ENCODE measurements around the gene ABL1.
"Not testable (repeated sequence)": the region's sequence is repeated elsewhere in the genome, so short reads cannot be mapped to it uniquely, and the experiment has no call there.

The ABL1 gene

GRCh38 chr9:130834371-130835336 lies at the start of gene ABL1:
ABL1 (plus strand) TSS chr9:130835254; CDS start chr9:130835447, 193 bp downstream.
- peak in 1 of 2 experiments; percentile 74 for DNase-seq

DNA sequence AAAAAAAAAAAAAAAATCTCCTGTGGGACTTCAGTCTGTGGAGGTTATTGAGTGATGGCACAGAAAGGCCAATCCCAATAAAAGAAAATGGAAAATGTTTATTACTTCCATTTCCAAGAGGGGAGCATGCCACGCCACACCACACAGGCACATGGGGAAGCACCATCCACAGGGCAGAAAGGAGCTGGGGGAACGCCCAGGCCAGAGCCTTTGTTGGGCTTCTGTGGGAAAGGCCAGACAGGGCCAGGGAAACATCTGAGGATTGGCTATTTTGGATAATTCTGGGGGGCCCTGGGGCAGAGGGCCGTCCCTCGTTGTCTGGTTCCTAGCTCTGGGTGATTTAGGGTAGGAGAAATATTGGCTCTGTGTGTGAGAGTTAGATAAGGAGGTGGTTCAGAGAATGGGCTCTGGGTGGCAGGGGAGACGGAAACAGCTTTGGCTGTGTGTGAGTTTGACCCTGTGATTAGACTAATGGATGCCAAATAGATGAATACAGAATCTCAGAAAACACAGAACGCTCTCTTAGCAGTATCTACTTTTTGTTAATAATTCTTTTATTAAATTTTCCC lies 49.0 kb upstream of the ABL1 start:
- no peak for DNase-seq

- no peak for DNase-seq
Observed at GRCh38 chr9:130786526-130786925, 48.5 kb upstream of the ABL1 start.

DNA sequence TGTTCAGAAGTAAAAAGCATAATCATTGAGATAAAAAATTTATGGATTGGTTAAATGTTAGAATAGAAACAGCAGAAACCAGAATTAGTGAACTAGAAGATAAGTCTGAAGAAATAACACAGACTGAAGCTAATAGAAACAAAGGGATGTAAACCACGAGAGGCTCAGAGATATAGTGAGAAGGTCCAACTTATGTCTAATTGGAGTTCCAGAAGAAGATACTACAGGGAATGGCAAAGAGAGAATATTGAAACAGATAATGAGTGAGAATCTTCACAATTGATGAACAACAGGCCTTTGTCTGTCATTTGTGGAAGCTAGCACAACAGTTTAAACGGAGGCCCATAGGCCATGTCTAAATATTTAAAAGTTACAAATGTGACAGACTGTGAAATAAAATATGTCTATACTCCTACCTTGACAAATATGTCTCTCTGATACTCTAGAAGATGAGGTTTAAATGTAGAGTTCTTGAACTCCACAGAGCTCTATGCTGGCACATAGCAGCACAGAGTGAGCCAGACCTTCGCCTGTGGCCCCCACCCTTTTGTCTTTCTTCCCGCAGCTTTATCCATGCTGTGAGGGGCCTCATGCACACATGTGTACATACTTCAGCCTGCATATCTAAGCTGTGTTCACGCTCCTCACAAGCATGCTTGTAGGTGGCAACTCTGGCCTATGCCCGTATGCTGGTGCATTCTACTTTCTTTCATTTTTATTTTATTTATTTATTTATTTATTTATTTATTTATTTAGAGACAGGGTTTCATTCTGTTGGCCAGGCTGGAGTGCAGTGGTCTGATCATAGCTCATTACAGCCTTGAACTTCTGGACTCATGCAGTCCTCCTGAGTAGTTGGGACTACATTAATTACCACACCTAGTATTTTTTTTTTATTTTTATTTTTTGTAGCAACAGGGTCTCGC lies 45.0 kb upstream of the ABL1 start:
- no peak for DNase-seq

DNA sequence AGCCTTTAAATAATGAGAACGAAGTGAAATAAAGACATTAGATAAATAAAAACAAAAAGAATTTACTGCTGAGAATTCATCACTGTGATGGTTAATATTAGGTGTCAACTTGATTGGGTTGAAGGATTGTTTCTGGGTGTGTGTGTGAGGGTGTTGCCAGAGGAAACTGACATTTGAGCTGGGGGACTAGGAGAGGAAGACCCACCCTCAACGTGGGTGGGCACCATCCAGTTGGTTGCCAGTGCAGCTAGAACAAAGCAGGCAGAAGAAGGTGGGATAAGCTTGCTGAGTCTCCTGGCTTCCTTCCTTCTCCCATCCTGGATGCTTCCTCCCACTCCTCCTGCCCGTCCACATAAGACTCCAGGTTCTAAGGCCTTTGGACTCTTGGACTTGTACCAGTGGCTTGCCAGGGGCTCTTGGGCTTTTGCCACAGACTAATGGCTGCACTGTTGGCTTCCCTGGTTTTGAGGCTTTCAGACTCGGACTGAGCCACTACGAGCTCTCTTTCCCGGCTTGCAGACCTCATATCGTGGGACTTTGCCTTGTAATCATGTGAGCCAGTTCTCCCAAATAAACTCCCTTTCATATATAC lies 43.7 kb upstream of the ABL1 start:
- no peak for DNase-seq

GRCh38 chr9:130793589-130793988 lies 41.5 kb upstream of the ABL1 start:
- DNase-seq, result no peak

GRCh38 chr9:130794021-130794420 lies 41.0 kb upstream of the ABL1 start:
- DNase-seq, result not testable (repeated sequence)

DNA sequence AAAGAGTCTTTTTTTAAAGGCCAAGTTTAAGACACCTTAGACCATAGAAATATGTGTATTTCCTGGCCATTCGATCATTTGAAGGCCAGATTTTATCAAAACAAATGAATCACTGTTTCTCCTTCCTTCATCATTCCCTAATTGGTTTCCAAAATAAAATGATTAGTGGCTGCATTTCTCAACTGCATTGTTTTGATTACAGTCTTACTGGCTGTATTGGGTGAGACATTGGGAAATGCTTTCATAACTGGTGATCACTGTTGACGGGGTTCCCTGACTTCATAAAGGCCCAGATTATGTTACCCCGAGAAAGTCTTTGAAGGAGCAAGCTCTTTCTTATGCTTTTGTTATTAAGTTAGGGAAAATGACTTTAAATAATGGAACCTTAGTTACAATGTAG lies 40.6 kb upstream of the ABL1 start:
- DNase-seq, result not testable (repeated sequence)

DNA sequence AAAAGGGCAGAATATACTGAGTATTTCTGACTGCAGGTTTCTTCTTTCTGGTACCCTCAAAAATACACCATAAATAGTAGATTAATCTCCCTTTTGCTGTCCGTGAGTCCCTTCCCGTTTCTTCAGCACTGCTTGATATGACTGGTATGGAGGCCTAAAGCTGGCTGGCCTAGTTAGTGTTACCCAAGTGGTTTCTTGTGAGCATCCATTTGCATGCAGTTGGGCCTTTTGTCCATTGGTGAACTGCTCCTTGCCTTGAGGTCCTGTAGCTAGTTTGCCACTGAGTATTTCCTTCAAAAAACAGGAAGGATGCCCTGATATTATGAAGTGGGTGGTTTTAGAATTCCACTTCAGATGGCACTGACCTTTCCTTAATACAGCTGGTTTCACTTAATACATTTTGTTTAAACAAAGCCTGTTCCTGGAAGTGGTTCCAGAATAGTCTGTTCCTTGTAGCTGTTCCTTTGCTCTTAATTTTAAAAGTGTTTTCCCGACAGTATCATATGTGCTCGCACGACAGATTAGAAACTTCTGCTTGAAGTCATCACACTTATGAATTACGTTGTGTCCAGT lies 40.0 kb upstream of the ABL1 start:
- DNase-seq, result no peak

GRCh38 chr9:130803116-130803515 lies 31.9 kb upstream of the ABL1 start:
- not testable (repeated sequence) for DNase-seq

GRCh38 chr9:130805510-130806326 lies 29.3 kb upstream of the ABL1 start:
- DNase-seq, result no peak

DNA sequence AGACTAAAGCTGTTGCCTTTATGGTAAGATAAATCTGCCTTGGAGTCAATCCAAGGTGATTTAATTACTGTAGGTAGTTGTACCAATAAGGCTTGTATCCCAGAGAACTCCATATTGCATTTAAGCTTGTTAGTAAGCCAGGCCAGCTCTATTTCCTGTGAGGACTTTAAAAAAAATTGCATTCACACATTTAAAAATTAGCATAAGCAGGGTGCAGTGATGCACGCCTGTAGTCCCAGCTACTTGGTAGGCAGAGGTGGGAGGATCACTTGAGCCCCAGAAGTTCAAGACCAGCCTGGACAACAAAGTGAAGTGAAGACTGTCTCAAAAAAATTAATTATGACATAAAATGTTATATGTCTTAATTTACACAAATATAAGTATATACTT lies 28.7 kb upstream of the ABL1 start:
- no peak for DNase-seq

DNA sequence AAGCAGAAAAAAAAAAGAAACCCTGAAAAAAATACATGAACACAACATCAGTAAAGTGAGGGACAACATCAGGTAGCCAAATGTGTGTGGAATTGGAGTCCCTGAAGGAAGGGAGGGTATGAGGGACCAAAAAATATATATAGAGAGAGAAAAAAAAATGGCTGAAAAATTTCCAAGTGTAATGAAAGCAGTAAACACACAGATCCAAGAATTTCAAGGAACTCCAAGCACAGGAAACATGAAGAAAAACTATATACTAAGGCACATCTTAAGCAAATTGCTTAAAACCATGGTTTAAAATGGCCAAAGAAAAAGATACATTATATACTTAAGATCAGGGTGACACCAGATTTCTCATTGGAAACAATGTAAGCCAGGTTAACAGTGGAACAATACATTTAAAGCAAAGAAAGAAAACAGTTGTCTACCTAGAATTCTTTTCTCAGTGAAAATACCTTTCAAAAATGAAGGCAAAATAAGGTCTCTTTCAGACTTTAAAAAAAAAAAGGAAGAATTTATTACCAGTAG lies 24.4 kb upstream of the ABL1 start:
- DNase-seq, result no peak

- DNase-seq, result no peak
Observed at GRCh38 chr9:130815242-130815808, 19.7 kb upstream of the ABL1 start.

DNA sequence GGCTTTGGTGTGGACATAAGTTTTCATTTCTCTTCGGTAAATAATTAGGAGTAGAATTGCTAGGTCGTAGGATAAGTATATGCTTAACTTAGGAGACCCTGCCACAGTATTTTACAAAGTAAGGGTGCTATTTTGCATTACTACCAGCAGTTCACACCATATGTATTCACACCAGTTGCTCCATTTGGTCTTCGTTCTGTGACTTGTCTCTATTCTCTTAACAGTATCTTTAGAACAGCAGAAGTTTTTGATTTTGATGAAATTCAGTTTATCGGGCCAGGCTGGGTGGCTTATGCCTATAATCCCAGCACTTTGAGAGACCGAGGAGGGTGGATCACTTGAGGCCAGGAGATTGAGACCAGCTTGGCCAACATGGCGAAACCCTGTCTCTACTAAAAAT lies 17.1 kb upstream of the ABL1 start:
- no peak for DNase-seq

- no peak for DNase-seq
Observed at GRCh38 chr9:130820135-130820738, 14.8 kb upstream of the ABL1 start.

DNA sequence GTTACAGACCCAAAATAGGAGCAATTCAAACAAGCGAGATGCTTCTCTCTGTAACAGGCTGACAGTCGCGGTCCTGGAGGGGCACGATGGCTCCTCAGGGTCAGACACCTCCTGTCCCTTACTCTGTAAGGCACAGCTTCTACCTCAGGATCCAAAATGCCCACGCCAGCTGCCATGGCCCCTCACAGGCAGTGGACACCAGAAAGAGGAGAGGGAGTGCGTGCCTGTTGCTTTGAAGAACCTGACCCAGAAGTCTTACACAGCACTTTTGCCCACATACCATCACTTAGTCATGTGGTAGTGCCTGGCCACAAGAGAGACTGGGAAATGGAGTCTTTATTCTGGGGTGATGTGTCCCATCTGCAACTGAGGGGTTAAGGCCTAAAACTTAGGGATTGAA lies 11.6 kb upstream of the ABL1 start:
- no peak for DNase-seq

GRCh38 chr9:130824079-130824478 lies 11.0 kb upstream of the ABL1 start:
- no peak for DNase-seq

DNA sequence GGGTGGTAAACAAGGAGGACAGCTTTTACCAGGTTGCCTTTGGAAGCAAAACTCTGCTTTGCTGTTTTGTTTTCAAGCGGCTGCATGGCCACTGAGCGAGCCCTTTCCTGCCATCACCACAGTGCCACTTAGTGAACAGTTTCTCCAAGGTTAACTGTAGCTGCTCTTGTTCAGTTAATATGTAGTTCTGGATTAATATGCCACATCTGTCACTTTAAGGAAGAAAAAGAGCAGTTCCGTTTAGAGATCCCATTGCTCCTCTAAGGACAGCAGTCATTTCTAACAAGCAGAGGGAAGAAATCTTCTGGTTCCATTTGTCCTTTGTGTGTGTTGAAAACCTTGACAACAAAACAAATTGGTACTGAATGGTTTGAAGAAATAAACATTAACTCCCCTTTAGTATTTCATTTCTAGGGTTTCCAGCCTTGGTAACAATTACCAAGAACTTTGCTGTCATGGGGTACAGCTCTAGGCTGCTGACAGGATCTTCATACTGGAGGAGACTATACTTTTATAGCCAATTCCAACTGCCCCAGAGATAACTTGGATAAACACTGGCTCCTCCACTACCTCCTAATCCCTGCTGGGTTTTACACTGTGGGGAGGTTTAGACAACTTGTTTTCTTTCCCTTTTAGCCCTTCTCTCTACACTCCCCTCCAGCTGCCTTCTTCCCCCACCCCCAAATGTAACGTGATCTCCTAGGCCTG lies 10.3 kb upstream of the ABL1 start:
- DNase-seq, result peak in 1 of 2 experiments; percentile 39

DNA sequence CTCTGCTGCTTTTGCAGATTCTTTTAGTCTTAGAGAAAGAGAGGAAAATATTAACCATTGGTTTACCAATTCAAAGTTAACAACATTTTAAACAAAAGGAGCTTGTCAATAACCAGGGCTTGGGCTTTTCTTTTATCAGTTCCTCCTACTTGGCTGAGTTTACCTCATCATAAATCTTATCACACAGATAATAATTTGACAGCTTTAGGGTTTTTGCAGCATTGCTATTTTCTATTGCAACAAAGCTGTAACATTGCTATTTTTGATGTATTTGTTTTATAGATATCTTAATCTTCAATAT lies 9.8 kb upstream of the ABL1 start:
- no peak for DNase-seq

Data from NCI-H526 (cell line).